RPMI8226 (cell line): Measurements from ENCODE around the gene MDP1.

Experiments used
- DNase-seq: peaks from one replicate; pipeline ENCODE4 v3.0.0-alpha.2; 2015

The MDP1 gene

DNA sequence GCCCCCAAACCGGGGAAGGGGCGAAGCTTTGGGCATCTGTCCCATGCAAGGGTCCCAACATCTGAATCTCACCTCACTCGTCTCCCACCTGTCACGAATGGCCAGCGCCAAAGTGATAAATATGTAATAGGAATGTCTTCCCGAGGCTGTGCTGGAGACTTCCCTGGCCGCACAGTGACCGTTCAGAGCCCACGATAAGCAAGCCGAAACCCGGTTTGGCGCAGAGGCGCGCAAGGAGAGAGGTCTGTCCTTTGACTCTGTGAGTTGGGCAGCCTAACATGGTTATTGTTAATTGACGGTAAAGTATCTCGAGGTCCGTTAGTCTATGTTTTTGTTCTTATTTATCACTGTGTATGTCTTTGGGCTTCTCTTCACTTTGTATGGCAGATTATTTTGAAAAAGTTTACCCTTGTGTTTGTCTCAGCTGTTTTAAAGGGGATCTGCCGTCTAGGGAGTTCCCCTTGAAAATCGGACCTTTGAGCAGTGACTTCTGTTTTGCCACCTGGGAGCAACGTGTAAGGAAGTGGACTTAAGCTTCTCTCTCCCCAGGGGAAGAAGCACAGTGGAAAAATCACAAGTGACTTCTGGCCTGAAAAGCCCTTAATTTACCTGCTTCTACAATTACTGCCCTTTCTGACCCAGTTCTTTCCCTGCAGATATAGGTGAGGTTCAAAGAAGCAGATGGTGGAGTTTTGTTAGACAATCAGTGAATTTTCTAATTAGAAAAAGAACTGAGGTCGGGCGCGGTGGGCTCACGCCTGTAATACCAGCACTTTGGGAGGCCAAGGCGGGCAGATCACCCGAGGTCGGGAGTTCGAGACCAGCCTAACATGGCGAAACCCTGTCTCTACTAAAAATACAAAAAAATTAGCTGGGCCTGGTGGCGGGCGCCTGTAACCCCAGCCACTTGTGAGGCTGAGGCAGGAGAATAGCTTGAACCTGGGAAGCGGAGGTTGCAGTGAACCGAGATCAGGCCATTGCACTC is 19.5 kb downstream of the MDP1 start:
- DNase-seq: peak; percentile 30

DNA sequence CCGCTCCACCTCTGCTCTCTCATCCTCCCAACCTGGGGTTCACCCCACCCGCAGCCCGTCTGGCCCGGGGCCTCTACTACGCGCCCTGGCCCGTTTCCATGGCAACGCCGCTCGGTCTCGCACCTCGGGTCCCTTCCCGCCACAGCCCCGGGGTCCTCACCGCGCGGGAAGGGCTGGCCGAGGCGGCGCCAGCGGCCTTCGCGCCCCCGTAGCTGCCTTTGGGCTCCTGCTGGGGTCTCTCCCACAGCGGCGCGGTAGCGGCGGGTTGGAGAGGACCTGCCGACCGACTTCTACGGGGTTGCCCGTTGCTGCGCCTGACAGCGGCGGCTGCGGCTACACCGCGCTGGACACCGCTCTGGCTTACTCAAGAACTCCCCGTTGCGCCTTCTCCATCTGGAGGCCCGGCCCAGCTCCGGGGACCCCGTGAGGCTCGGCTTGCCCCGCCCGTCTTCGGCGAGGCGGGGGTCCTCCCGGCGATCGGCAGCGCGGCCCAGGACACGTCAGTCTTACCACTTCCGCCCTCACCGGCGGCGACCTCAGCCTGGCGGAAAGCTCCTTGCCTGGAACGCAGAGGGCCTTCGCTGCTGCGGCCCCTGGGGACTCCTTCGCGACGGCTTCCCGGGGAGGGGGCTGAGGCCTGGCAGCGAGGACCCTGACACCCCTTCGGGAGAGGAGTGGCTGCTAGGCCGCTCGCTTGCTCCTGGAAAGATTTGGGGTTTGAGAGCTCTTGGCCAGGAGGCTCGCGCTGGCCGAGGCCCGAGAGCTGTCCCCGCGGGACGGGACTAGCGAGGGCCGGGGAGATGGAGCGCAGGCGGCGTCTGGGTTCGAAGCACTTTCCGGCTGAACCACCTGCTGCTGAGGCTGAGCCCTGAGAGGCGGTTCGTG is 20.4 kb downstream of the MDP1 start, which contains the start of gene TM9SF1:
TM9SF1 (minus strand) TSS at position 256 of the 885 bp plus-strand sequence. CDS start 422 bp downstream, outside the sequence.
- DNase-seq: peak; percentile 83

DNA sequence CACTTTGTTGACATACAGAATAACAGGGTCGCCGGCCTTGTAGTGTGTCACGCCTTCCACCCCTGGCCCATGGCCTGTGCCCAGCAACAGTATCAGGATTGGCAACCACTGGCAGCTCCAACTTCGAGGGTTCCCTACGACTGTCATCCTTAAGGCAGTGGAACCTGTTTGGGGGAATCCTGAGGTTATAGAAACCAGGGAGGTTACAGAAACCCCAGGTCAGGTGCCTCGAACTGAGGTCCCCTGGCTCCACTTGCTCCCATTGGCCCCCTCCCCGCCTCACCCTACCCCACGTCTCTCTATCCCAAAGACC is 21.0 kb downstream of the MDP1 start:
- no peak for DNase-seq

DNA sequence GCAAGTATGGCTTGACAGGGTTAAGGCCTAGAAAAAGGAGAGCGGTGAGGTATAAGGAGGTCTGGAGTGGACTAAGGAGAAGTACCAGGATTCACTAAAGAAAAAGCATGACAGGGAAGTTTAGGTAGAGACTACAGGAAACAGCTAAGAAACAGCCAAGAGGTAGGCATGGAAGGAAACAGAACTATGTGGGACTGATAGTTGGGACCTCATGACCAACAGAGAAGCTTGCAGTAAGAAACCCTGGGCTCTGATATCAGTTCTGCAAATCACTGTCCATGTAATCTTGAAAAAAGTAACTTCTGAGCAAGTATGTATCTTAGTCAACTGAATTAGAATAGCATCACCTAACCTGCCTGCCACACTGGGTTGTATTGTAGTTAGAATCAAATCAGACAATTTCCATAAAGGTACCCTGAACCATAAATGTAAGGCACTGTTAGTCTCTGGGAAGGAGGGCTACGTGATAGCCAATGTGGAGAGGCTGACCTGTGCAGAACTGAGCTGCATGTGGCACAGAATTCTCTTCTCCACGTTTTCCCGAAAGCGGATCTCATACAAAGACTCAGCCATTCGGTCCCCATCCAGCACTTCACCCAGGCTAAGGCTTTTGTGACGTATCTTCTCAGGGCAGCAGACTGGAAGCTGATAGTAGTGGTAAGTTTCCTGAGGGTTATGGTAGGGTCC is 21.5 kb downstream of the MDP1 start:
- DNase-seq: no peak

DNA sequence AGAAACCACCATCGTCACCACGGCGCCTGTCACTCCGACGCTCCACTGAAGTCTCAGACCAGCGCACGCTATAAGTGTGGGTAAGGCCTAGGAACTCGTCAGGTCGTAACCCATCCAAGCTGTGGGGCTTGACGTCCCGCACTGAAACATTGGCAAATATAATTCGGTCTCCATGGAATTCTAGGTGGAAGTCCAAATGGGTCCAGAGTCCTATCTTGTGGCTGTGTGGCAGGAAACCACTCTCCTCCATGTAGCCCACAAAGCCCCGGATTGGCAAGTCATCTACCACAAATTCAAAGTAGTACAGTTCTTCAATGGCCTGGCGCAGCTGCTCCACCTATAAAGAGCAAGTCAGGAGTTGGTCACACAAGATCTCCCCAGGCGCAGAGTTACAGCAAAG is 22.9 kb downstream of the MDP1 start:
- no peak for DNase-seq

DNA sequence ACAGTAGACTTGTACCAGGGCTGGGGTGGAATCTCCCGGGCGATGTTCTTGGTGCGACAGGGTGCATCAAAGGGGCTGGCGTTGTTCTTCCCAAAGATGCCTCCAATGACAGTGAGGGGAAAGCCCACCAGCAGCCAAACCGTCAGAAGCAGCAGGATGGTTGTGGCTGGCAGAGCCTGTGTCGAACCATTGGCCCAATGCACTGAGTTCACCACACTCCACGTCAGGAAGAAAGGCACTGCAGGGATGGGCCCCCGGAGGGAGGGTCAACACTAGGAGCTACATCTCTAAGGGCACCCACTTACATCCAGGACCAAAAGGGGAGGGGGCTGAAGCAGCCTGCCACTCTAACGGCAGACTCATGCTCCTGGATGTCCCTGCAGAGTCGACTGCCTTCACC is 25.4 kb downstream of the MDP1 start:
- no peak for DNase-seq

DNA sequence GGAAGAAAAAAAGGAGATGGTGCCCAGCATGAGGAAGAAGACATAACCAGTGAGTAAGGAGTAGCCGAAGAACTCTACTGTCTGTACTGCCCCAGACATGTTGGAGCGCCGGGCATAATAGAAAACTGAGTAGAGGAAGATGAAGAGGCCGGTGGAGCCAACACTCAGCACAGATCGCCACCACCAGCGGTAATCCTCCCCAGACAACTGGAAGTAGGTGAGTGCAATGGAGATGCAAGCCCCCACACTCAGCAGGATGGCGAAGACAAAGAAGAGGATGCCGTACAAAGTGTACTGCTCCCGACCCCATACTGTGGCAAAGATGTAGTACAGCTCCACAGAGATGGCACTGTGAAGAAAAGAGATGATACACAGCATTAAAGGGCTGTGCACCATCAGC is 26.4 kb downstream of the MDP1 start:
- DNase-seq: no peak

DNA sequence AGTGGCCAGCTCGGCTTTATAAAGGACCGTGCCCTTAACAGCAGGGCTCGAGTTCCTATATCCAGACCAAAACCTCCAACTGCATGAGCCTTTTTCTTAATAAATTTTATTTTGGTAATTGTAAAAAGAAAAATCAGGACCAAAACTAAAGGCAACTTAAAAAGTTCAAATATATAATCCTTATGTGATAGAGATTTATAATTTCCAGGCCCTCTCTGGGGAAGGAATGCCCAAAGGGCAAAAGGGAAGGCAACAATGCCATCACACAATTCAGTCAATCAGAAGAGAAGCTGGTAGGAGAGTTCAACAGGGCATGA is 26.8 kb downstream of the MDP1 start:
- DNase-seq: no peak

DNA sequence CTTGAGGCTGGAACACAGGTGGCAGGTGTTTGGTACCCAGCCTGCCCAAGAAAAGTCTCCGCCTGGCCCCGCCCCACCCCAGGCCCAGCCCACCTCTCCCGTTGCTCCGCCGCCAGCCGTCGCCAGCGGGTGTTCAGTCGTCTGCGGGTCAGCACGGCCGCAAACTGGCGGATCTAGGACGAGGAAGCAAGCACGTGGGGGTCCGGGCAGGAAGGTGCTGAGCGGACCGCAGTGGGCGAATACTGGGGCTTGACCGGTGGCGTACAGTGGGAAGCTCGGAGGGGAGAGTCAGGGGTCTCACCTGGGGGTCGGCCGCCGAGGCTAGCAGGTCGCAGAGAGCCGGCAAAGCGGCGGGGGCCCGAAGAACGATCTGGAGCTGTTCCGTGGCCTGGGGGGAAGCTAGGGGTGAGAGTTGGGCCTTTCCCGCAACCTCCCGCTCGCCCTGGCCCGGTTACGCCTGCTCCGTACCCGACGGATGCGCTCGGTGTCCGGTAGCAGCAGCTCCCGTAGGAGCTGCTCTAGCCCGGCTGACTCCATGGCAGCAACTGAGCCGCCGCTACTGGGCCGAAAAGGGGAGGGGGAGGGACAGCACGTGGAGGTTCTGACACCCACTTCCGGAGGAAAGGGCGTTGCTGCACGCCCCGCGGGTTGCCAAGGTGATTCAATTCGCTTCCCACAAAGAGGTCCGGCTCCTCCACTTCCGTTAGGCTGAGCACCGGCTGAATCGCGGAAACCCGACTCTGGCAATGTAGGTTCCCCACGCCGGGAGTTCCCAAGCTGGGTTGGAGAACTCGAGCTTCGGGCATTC is 27.4 kb downstream of the MDP1 start, which contains the start of gene IPO4:
IPO4 (minus strand) TSS at position 566 of the 808 bp plus-strand sequence; CDS start at position 537, 29 bp downstream.
- peak; percentile 96 for DNase-seq

DNA sequence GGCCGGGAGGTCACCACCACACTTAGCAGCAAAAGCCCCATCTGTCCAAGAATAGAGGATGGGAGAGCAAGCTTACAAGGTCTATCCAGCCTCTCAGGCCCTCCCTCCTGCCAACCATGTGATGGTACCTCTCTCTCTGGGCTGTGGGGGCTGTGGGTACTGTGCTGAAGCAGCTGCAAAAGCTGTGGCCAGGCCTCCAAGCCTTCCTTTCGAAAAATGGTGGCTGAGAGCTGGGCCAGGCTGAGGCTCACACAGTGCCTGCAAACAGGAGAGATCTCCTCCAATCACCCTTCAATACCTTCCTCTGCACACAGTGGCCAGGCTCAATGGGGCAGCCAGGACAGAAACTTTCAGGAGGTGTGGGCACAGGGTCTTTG is 28.3 kb downstream of the MDP1 start:
- no peak for DNase-seq

DNA sequence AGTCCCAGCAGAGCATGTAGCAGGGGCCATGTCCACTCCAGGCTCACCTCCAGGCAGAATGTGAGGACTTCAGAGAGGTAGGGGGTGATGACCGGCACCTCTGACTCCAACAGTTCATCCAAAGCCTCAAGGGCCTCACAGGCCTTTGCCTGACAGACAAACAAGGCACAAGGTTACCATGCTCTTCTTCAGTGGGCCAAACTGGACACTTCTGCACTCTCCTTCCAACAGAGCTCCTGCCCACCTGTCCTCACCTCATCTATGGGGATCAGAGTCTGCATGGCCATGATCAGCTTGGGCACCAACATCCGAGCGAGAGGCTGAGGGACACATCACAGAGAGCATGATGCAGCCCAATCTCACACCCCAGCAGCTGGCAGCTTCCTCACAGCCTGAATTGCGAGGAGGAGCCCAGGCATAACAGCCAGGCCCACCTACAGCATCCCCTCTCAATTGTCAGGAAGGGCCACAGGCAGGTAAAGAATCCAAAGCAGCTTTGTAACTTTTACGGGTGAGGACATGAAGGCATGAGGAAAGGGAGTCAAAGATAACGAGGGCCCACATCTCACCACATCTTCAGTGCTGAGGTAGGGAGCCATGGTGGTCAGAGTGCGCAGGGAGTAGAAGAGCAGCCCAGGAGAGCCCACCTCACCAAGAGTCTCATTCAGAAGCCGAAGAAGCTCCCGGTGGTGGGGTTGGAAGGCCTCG is 28.9 kb downstream of the MDP1 start:
- DNase-seq: no peak

DNA sequence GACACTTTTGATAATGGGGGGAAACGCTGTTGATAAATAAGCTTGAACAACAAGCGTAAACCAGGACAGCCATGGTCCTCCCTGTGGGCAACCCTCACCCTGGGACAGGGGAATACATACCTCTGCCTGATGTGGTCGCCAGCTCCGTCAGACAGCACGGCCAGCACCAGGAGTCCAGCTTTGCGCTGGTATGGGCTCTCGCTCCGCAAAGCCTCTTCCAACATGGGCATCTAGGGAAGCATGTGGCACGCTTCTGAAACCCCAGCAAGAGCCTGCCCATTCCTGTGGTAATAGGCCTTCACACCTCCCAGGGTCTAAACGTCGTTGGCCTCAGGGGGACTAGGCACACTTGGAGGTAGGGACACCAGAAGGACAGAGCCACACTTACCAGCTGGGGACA is 30.1 kb downstream of the MDP1 start:
- DNase-seq: no peak

DNA sequence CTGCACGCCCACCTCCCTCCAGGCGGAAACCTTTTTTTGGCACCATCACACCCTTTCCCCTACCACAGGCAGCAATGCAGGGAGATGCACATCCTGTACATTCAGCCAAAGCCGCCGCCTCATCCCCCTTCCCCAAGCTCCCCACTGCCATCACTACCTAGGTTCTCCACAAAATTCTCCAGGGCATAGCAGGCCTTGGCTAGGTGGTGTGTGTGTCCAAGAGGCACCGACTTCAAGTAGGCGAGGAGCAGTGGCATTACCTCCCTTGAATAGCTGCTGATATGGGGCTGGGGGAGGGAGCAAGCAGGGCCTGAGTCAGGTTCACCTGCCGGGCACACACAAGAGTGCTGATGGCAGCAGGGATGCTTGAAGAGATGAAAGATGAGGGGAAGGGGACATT is 30.8 kb downstream of the MDP1 start:
- DNase-seq: no peak

DNA sequence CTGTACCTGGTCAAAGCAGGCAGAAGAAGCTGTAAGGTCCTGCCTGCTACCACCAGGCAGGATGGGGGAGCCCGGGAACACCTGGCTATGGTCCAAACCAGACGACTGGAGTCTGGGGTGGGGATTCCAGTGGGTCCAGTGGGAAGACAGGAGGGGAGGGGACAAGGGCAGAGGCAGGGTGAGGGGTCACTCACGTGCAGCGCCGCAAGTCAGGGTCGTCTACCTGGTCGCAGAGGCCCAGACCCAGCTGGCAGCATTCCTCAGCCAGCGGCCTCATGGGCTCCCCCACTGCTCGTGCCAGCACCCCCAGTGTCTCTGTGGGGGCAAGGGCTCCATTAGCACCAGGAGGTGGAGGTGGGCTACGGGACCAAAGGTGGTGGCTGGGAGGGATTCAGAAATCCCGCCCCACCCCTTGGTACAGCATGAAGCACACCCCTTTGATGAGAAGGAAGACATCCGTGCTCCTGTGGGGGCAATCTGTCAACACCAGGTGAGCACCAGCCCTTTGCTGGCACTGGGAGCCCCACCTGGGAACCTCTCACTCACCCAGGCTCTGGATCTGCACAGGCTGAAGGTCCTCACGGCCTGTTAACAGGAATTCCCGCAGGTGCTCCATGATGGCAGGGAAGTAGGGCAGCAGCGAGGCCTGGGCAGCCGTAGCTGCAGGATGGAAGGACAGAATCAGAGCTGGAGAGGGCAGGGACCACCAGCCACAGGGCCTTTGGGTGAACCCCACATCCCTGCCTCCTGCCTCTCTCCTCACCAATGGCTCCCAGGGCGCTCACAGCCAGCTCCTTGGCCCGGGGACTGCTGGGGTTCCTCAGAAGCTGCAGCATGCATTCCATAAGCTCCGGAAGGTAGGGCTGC is 31.5 kb downstream of the MDP1 start:
- no peak for DNase-seq

DNA sequence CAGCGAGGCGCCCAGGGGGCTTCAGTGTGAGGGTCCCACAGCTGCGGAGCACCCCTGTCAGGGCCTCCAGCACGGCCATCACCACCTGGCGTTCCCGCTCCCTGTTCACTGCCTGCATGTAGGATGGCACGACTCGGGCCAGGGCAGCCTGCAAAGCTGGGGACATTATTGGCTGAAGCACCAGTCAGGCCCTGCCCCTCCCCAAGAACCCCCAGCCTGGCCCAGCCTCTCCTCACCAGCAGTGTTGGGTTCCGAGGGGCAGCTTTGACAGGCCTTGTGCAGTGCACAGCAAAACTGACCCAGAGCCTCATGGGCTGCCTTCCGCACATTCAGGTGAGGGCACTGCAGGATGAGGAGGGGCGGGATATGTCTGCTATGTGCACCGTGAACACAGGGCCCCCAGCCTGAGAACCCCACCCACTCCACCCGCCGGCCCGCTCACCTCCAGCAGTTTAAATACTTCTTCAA is 32.8 kb downstream of the MDP1 start:
- no peak for DNase-seq

DNA sequence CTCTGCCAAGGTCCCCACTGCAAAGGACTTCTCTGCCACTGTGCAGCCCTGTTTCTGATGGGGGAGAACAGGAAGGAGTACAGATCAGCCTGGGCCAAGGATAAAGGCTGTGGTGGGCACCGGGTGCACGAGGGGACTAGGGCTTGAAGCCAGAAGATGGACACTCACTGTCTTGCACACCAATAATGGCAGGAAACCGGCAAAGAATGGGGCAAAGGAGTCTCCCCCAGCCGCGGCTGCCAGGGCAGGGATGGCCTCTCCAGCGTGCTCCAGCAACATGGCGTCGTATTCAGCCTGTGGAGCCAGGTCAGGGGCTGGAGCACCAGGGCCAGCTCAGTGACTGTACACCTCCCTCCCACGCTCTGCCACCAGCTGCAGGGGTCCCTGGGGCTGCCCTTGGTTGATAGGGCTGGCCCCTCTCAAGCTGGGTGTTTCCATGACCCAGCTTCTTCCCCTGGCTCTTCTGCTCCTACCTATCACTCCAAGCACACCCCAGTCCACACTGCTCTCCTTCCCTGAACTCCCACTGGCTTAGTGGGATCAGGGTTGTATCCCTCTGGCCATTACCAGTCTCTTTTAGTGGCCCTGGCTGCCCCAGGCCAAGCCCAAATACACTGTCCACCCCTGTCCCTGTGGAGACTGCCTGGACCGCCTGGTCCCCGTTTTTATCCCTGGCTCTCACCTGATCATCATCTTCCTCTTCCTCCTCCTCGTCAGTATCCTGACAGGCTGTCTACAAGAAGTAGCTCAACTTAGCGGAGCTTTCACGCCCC is 33.6 kb downstream of the MDP1 start:
- DNase-seq: no peak

DNA sequence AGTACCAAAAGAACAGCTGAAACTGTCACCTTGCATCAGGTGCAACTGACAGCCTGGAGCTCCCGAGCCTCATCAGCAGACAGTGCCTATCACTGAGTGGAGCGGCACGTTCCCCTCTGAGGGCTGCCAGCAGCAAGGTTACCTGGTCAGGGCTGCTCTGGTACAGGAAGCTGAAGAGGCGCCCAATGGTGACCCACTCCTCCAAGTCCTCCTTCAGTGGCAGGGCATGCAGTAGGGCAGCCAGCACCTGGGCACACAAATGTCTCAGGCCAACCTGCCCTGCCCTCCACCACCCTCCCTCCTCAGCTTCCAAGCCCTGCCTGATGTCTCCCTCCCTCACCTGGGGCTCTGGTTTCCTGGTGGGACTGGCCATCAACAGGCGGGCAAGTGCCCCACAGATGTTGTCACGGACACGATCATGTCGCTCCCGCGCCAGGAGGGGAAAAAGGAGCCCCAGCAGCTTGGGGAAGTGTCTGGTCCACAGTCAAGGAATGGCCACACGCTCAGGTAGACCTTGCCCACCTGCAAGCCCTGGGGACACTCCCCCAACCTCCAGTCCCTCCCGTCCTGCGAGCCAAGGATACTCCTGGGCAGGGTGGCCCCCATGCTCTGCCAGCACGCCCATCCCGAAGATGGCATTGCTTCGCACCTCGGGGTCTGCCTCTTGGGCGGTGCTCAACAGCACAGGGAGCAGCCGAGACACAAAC is 34.3 kb downstream of the MDP1 start:
- DNase-seq: no peak

DNA sequence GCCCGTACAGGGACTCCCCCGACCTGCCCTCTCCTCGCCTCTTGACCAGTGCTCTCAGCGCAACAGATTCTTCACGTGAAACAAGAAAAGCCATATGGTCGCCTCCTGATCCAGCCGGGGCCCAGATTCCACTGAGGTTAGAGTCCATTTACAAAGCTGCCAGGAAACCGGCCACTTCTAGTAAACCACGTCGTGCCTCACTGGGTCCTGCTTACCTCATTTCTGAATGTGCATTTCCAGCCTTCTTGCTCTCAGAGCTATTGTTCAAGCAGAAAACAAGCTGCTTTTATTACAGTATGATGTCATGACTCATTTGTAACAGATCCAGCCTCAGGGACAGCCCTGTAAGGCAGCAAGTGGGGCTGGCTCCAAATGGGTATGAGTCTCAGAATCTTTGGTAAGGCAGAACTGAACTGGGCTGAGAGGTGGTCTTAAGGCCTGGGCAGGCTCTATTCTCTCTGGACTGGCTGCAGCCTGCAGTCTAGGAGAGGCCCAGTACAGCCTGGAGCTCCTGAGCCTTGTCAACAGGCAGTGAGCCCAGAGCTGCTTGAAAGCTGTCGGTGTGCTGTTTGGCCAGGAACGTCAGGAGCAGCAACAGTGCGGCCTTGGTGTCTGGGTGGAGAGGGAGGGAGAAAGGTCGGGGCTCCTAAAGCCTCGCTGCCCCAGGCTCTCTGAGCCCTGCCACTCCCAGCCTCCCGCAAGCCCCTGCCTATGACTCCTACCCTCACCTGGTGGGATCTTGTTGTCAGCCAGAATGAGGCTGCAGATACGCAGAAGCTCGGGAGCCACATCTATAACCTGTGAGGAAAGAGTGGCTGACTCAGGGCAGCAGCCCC is 35.7 kb downstream of the MDP1 start:
- DNase-seq: no peak
